GM18951 (cell line): Measurements from ENCODE around the gene APOB.

Experiments used
- POLR2A ChIP-seq: IDR thresholded peaks from 4 replicates; pipeline ENCODE4 v1.6.1; 2011; ENCODE audit warnings: mild to moderate bottlenecking; ENCODE audit not compliant: insufficient read length, insufficient read depth; ENCODE audit errors: extremely low read depth
- in situ Hi-C: fragments of 300-500 bp; cut with MboI; formaldehyde crosslinking; loops from one replicate; pipeline ENCODE4 v1.12.0; 2022; ENCODE audit warnings: low sequenced_read_pairs, mixed read lengths, inconsistent platforms; ENCODE audit not compliant: unreplicated experiment

The APOB gene

DNA sequence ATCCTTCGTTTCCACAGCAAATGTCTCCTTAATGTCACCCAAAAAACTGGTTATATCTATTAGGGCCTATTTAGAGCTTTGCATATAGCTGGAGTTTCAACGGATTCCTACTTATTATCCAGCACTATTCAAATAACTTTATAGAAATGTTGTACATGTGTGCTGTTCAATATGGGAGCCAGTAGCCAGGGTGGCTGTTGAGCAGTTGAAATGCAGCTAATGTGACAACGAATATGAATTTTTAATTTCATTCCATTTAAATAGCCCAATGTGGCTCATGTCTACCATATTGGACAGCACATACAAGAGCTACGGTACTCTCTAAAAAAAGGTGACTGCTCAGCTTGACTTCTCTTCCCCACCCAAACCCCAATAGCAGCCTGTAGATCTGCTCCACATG is 2.4 kb downstream of the APOB start:
- in situ Hi-C loops = loop anchor here (25.0 kb wide), 1 partner anchor 271 kb away; no protein-coding TSS in a partner anchor
- TF ChIP-seq POLR2A = no peak

DNA sequence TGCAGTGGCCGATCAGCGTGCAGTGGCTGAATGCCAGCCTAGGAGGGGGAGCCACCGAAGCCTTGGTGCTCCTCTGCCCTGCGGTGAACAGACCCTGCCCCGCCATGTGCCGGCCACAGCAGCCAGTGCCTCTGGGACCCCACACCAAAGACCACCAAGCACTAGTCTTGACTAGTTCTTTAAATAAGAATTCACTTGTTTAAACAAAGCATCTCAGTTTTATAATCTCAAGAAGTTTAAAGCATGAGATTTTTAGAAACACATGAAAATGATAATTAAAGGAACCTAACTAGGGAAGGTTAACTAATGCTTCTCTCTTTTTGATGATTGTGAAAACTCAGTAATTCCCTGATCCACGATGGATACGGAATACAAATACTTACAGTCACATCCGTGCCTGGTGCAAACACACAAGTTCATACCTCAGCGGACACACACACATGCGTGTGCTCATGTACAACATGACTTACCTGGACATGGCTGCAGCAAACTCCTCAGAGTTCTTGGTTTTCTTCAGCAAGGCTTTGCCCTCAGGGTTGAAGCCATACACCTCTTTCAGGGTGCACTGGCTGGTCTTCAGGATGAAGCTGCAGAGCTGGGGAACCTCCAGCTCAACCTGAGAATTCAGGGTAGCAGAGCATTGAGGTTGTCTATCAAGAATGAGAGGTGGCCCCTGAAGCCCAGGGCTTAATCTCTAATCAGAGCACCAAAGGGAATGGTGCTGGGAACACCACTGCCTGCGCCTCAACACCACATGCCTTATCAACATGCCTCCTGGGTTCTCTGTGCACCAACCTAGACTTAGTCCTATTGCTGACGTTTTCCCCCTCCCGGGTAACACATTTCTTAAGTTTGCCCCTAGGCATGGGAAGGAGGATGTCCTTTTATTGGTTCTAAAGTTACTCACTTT is 3.1 kb downstream of the APOB start:
- TF ChIP-seq POLR2A = no peak

DNA sequence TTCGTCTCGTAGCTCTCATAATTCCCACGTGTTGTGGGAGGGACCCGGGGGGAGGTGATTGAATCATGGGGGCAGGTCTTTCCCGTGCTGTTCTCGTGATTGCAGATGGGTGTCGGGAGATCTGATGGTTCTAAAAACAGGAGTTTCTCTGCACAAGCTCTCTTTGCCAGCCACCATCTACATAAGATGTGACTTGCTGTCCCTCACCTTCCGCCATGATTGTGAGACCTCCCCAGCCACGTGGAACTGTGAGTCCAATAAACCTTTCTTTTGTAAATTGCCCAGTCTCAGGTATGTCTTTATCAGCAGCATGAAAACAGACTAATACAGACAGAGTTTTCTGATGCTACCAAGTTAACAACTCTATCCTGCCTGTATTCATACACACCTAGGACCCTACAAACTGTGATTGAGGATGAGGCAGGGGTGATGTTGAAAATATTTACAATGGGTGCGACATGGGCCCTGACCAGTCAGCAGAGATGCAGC is 3.9 kb downstream of the APOB start:
- in situ Hi-C loops = loop anchor here (25.0 kb wide), 1 partner anchor 272 kb away; no protein-coding TSS in a partner anchor
- no peak for TF ChIP-seq POLR2A

More for the DNA sequence above, 3.1 kb downstream of the APOB start:
- in situ Hi-C loops = loop anchor here (25.0 kb wide), 1 partner anchor 272 kb away; no protein-coding TSS in a partner anchor

DNA sequence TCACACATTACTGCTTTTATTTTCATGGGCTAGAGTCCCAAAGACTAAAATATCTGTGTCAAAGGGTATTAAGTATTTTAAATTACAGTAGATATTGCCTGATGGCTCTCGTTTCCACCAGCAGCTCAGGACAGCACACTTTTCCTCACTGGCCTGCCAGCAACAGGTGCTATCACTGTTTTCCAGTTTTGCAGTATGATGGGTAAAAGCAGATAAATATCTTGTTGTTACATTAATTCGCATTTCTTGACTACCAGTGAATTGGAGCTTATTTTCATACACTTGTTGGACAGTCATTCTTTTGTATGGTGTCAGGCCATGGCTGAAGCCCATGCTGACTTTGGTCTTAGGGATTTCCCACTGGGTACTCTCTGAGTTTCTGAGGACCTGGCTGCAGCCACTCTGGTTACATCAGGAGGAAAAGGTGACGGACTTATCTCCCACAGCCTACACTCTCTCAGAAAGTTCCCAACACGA is 4.8 kb downstream of the APOB start:
- no peak for TF ChIP-seq POLR2A
- in situ Hi-C loops = loop anchor here (25.0 kb wide), 1 partner anchor 273 kb away; no protein-coding TSS in a partner anchor

DNA sequence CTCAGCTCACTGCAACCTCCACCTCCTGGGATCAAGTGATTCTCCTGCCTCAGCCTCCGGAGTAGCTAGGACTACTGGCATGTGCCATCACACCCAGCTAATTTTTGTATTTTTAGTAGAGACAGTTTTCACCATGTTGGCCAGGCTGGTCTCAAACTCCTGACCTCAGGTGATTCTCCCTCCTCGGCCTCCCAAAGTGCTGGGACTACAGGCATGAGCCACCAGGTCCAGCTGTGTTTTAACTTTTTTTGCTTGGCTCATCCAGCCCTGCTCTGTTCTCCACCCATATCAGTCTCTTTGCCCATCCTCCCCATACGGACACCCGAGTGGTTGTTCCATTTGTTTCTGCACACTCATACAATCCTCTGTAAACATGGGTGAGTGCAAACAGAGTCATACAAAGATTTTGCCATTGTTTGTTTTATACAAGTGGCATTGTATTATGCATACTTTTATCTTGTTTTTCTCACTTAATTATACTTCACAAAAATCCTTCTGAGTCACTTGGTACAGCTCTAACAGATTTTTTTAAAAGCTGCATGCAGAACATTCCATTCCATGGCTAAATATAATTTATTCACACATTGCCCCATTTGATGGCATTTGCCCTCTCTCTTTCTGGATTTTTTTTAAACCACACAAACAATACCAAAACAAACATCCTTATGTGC is 5.3 kb downstream of the APOB start:
- no peak for TF ChIP-seq POLR2A
- in situ Hi-C loops = loop anchor here (25.0 kb wide), 1 partner anchor 274 kb away; no protein-coding TSS in a partner anchor

DNA sequence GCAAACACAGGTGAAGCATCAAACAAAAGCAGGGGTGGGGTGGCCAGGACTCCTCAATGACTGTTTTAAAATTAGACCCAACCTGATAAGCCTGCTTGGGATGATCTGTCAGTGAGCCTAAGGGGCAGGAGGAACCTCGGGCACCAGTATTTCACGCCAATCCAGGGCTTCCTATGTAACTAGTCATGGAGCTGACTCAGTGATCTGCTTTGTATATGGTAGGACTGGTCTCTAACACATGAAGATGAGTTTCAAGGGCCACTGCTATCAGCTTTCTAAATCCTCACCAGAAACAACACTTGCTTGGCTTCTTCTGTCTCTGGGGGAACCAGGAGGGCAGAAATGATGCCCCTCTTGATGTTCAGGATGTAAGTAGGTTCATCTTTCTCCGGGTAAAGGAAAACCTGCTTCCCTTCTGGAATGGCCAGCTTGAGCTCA is 6.2 kb downstream of the APOB start:
- in situ Hi-C loops = loop anchor here (25.0 kb wide), 1 partner anchor 275 kb away; no protein-coding TSS in a partner anchor
- TF ChIP-seq POLR2A = no peak

DNA sequence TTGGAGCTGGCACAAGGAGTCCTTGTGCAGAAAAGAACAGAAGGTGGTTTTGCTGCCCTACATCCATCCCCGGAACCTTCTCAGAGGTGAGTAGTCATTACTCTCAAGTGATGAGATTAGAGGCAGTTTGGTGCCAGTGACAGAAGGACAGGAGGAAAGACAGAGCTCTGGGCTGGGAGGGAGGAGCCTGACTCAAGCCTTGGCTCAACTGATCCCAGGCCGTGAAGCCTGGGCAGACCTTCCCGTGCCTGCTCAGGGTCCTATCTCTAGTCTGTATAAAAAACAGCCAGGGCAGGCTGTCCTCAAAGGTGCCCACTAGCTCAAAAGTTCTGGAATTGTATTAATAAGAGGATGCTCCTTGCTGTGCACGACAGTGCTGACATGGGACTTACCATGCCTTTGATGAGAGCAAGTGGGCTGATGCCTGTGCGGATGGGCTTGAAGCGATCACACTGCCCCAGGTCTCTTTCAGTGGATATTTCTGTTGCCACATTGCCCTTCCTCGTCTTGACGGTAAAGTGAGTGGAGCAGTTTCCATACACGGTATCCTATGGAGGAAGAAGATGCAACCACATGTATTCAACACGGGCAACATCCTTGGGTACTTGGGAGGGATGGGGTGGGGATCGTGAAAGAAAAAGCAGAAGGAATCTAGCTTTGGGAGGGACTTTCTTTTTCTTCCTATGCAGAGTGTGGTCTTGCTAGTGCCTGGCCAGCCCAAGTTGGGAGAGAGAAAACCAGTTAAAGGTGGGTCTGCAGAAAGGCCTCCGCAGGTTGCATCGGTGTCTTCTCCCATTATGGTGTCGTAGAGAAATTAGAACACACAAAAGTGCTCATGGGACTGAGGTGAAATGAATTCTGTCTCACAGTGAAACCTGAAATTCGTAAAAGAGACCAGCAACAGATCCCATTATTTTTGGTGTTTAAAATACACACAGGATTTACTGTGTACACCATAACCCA is 6.9 kb downstream of the APOB start:
- in situ Hi-C loops = loop anchor here (25.0 kb wide), 1 partner anchor 275 kb away; no protein-coding TSS in a partner anchor

DNA sequence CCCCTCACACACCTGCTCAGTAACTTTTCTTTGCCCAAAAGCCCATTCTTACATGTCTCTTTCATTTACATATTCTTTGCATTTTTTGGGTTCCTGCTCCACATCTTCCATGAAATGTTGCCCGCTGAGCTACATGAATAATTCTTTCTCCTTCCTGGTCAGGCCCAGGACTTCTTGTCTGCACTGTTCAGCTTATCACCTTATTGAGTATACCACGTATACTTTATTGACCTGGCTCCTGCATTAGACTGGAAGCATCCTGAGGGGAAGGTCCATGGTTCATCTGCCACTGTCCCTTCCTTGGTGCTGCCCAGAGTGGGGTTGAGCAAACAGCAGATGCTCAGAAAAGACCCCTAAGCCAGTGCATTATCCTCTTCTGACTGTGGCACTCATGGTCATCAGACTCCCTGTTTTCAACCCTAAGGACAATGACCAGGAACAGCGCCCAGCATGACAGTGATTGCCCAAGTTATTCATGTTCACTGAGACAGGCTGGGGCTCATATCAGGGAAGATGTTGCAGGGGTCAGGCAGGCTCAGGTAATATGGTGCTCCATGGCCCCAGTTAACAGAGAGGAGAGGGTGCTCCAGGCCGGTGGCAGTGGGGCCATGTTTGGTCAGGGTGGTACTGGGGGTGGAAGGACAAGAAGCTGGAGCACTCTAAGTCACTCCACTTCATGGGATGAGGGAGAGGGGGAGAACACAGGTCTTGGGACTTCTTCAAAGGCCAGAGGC is 7.7 kb downstream of the APOB start:
- in situ Hi-C loops = loop anchor here (25.0 kb wide), 1 partner anchor 276 kb away; no protein-coding TSS in a partner anchor
- no peak for TF ChIP-seq POLR2A

More for the DNA sequence above, 6.9 kb downstream of the APOB start:
- no peak for TF ChIP-seq POLR2A

DNA sequence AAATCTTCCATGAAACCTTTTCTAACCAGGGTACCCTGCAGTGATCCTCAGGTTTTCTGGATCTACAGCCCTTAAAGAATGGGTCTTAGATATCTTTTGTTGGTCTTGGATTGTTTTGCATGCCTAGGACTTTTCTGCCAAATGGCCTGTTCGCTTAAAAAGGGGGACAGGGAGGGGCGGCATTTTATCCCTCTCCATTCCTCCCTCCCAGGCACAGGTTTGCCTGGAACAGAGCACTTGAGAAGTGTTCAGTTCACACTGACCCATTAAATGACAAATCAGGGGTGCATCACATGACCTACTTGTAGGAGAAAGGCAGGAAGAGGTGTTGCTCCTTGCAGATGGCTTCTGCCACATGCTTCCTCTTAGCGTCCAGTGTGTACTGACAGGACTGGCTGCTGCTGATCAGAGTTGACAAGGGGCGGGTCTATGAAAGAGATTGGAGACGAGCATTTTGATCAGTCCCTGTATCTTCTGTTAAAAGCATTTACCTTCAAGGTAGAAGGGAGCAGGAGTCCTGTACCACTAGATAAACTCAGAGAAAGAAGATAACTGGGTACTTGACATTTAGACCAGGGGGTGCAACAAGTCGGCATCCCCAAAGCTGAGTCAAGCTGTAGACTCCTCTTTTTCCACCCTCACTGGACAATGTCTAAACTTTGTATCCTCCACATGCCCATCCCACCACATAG is 8.4 kb downstream of the APOB start:
- no peak for TF ChIP-seq POLR2A
- in situ Hi-C loops = loop anchor here (25.0 kb wide), 1 partner anchor 277 kb away; no protein-coding TSS in a partner anchor

DNA sequence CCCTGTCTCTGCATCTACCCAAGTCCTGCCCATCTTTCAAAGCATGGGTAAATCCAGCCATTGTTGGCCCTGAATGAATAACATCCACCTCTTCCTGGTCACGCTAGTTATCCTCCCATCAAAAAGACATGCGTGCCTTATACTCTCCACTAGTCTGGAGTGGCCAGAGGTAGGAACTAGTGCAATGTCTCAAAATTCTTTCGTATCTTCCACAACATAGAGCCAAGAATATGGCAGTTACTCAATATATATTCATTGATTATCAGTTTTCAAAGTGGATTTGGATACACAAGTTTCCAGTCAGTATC is 8.9 kb downstream of the APOB start:
- TF ChIP-seq POLR2A = no peak
- in situ Hi-C loops = loop anchor here (25.0 kb wide), 1 partner anchor 277 kb away; no protein-coding TSS in a partner anchor

DNA sequence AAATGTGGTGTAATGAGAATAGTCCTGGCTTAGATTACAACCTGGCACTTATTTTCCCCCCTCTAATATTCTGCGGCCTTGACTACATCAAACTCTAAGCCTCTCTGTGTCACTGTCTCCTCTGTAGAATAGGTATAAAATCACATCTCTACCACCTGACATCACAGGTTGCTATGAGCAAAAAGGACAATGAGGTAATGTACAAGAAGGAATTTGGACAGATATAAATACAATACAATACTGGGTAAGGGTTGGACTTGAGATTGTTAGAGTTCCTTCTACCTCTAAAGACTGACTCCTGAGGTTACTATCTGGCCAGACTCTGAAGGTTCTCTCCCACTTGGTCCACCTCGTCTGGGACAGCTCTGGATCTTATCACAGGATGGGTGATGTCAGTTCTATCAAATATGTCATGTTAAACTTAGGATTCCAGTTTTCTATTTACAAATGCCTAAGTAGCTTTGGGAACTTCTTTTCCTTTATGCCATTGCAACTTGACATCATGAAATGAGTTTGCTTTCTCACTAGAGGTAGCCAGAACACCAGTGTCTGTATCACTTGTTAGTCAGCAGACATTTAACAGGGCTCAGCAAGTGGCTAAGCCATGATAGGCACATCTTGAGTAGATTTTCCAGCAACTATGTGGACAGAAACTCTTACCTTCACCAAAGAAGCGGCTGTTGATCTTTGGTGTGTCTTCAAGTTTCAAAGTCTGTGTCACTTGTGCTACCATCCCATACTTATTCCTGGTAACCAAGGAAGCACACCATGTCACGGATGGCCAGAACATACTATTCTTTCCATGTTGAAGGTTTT is 9.5 kb downstream of the APOB start:
- TF ChIP-seq POLR2A = no peak
- in situ Hi-C loops = loop anchor here (25.0 kb wide), 1 partner anchor 278 kb away; no protein-coding TSS in a partner anchor
